CD8-positive, alpha-beta memory T cell (primary cell): ENCODE data around the gene SPX. TPM values are rescaled to one million over a fixed set of nuclear protein-coding genes. Genes with fewer than 3 reads are reported as not detected.

Source experiments
- CTCF ChIA-PET: fragments of 350-600 bp; sonication (Branson Sonifier 250); formaldehyde crosslinking; loops from one replicate; lab custom pipeline; 2021; ENCODE audit warnings: antibody characterized with exemption; lab: Charles Lee
- POLR2A ChIA-PET: fragments of 350-600 bp; sonication (Branson Sonifier 250); formaldehyde crosslinking; loops from one replicate; lab custom pipeline; 2021; ENCODE audit warnings: antibody characterized with exemption; lab: Charles Lee
- DNase-seq, 5 donors: peaks; one replicate each; pipeline versions ENCODE4 v3.0.0 to v3.0.0-alpha.2; 2020 to 2022; ENCODE audit warnings: mixed read lengths in 1 of 5
- H3K27ac ChIP-seq: one replicate; pipeline ENCODE4 v1.7.0; 2013; ENCODE audit warnings: low read depth, mild to moderate bottlenecking, low read length, moderate library complexity
- H3K27me3 ChIP-seq: 2 replicates; pipeline ENCODE4 v1.7.0; 2013; ENCODE audit warnings: low read length, mild to moderate bottlenecking; ENCODE audit not compliant: insufficient read depth, poor library complexity, severe bottlenecking
- H3K36me3 ChIP-seq: 2 replicates; pipeline ENCODE4 v1.7.0; 2013; ENCODE audit warnings: mild to moderate bottlenecking, low read length, moderate library complexity; ENCODE audit not compliant: insufficient read depth
- H3K4me1 ChIP-seq: 2 replicates; pipeline ENCODE4 v1.7.0; 2013; ENCODE audit warnings: mild to moderate bottlenecking, low read length, moderate library complexity; ENCODE audit not compliant: insufficient read depth
- H3K4me3 ChIP-seq: 2 replicates; pipeline ENCODE4 v1.7.0; 2013; ENCODE audit warnings: mild to moderate bottlenecking, low read length
- H3K9me3 ChIP-seq: 2 replicates; pipeline ENCODE4 v1.7.0; 2013; ENCODE audit warnings: mild to moderate bottlenecking, low read length
- H3K27ac Mint-ChIP-seq, 8 donors: one replicate each; pipeline ENCODE4 v1.8.0; 2020 to 2021; ENCODE audit warnings: mixed read lengths in 8 of 8, mild to moderate bottlenecking in 6 of 8, inconsistent platforms in 3 of 8, moderate library complexity in 3 of 8
- H3K27me3 Mint-ChIP-seq, 2 donors: one replicate each; pipeline ENCODE4 v1.8.0; 2020 to 2021; ENCODE audit warnings: mixed read lengths in 2 of 2, mild to moderate bottlenecking in 1 of 2, moderate library complexity in 1 of 2
- H3K36me3 Mint-ChIP-seq, 3 donors: one replicate each; pipeline ENCODE4 v1.8.0; 2020 to 2021; ENCODE audit warnings: mixed read lengths in 3 of 3, inconsistent platforms in 1 of 3, mild to moderate bottlenecking in 1 of 3
- H3K4me1 Mint-ChIP-seq, 3 donors: one replicate each; pipeline ENCODE4 v1.8.0; 2020 to 2021; ENCODE audit warnings: mixed read lengths in 3 of 3, inconsistent platforms in 1 of 3, mild to moderate bottlenecking in 1 of 3
- H3K4me3 Mint-ChIP-seq, 7 donors: one replicate each; pipeline ENCODE4 v1.8.0; 2020 to 2021; ENCODE audit warnings: mixed read lengths in 7 of 7, mild to moderate bottlenecking in 6 of 7, moderate library complexity in 4 of 7, inconsistent platforms in 2 of 7
- H3K9me3 Mint-ChIP-seq, 5 donors: one replicate each; pipeline ENCODE4 v1.8.0; 2020 to 2022; ENCODE audit warnings: mixed read lengths in 5 of 5, mild to moderate bottlenecking in 3 of 5, moderate library complexity in 2 of 5, inconsistent platforms in 1 of 5
- polyA plus RNA-seq: library from polyadenylated mRNA; unstranded; fragments of 300-500 nt; fragmentation: Illumina TruSeq; gene quantifications from one replicate; pipeline ENCODE4 v1.2.3, GENCODE V29; 2021
- total RNA-seq, 2 experiments: library from RNA; stranded (reverse); gene quantifications; one replicate each; pipeline ENCODE4 v1.2.3, GENCODE V29; 2021

SPX gene
- total RNA-seq = under 1 TPM; 0.28 to 0.64 TPM
- polyA plus RNA-seq = not detected

- peaks cover 0 to 5% (median 0%) of the 10 kb centered on the region in 3 donors for H3K36me3 Mint-ChIP-seq
- POLR2A ChIA-PET = interaction anchor here (0.8 kb wide), 1 partner anchor 25 kb away, joined by 3 read pairs; the partner anchor contains the start of genes GOLT1B and RECQL
- Histone ChIP-seq H3K27ac (no peak within 1 kb of the TSS), H3K4me1 (no peaks in the 10 kb centered on the region), H3K9me3 (no peaks in the 10 kb centered on the region), H3K4me3 (peak within 1 kb of the TSS; percentile 56), H3K36me3 (no peaks in the 10 kb centered on the region), H3K27me3 (peaks cover 6% of the 10 kb centered on the region)
- peak within 1 kb of the TSS in 2 of 8 donors; percentile 44 to 70 for H3K27ac Mint-ChIP-seq
- H3K4me3 Mint-ChIP-seq = peak within 1 kb of the TSS; percentile 72 to 88 (median 76)
- peaks cover 7 to 36% of the 10 kb centered on the region in 2 donors for H3K27me3 Mint-ChIP-seq
- H3K4me1 Mint-ChIP-seq = peaks cover 7 to 14% (median 9%) of the 10 kb centered on the region in 3 donors
- H3K9me3 Mint-ChIP-seq = peaks cover 0 to 5% (median 3%) of the 10 kb centered on the region in 5 donors
- DNase-seq = no peak
- CTCF ChIA-PET = interaction anchor here (0.9 to 1.0 kb wide), 2 partner anchors 18 to 32 kb away, joined by 3 read pairs; no protein-coding TSS in a partner anchor
Observed at GRCh38 chr12:21526053-21526452, at the start of gene SPX. SPX (plus strand) TSS chr12:21526296; CDS start chr12:21526473, 177 bp downstream.

DNA sequence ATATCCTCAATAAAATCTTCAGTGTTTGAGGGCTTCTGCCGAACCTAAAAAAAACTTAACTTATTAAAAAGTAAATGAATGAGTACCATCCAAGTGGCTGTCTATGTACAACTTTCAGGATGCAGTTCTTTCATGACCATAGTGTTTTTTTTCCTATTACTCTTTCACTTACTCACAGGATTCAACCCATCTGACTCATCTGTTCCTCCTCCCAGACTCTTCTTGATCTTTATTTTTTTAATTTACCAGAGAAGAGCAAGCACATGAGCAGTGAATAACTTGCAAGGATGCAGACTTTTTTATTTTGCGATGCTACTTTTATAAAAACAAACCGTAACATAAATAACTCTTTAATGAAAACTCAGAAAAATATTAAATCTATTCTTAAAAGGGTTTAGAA lies 49.1 kb upstream of the SPX start:
- Histone ChIP-seq H3K36me3 (peaks cover 22% of the 10 kb centered on the region), H3K27ac (no peak overlapping the region), H3K4me1 (no peaks in the 10 kb centered on the region), H3K9me3 (no peaks in the 10 kb centered on the region), H3K27me3 (no peaks in the 10 kb centered on the region), H3K4me3 (no peak overlapping the region)
- peak overlapping the region in 1 of 8 donors; percentile 78 for H3K27ac Mint-ChIP-seq
- peaks cover 6 to 44% (median 22%) of the 10 kb centered on the region in 3 donors for H3K36me3 Mint-ChIP-seq
- H3K27me3 Mint-ChIP-seq = no peaks in the 10 kb centered on the region
- H3K4me3 Mint-ChIP-seq = no peak overlapping the region
- H3K4me1 Mint-ChIP-seq = peaks cover 0 to 4% (median 0%) of the 10 kb centered on the region in 3 donors
- ChIA-PET CTCF (no interaction called here), POLR2A (no interaction called here)
- DNase-seq = no peak
- no peaks in the 10 kb centered on the region for H3K9me3 Mint-ChIP-seq

DNA sequence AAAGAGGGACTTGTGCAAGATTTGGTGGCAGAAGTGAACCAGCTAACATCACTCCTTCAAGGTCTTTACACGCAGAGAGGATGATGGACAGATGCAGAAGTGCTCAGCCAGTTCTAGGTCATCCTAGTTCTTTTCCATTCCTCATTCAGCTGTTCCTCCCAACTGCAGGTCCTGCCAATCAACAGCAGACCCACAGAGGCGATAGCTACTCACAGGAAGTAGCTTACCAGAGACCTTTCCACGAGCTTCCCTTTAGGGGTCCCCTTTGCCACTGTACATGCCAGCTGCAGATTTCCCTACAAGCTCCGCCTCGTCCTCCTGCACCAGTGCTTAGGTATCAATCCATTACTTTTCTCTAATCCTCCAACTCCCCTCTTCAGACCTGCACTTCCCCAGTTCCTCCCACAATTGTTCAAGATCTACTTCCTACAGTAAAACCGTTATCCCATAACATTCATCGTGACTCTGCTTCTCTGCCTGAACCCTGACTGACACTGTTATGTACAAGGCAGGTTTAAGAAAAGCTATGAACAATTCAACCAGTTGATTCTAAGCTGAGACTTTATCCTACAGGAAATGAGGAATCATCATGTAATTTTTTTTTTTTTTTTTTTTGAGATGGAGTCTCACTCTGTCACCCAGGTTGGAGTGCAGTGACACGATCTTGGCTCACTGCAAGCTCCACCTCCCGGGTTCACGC lies 47.2 kb upstream of the SPX start:
- Mint-ChIP-seq H3K4me3 (no peak overlapping the region), H3K36me3 (peaks cover 0 to 28% (median 16%) of the 10 kb centered on the region in 3 donors)

DNA sequence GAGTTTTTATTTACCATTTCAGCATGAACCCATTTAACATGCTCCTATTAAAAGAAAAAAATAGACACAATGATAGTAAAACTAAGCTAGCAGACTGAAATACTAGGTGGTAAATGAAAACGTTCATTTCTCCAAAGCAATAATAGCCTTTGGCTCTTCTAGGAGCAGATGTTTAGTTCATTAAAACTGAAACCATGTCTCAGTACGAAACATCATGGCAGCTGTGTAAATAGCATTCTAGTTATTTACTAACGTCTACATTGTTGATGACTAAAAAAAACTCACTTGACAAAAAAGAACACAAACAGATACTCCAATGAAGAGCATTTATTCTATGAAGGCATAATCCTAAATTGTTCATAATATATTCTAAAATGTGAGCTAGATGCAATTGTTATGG lies 42.6 kb upstream of the SPX start:
- Mint-ChIP-seq H3K4me1 (peaks cover 9 to 23% (median 23%) of the 10 kb centered on the region in 3 donors), H3K36me3 (peaks cover 3 to 31% (median 9%) of the 10 kb centered on the region in 3 donors), H3K9me3 (no peaks in the 10 kb centered on the region), H3K27me3 (no peaks in the 10 kb centered on the region), H3K27ac (no peak overlapping the region), H3K4me3 (no peak overlapping the region)
- CTCF ChIA-PET = no interaction called here
- H3K27me3 ChIP-seq = no peaks in the 10 kb centered on the region
- no peak overlapping the region for H3K4me3 ChIP-seq
- POLR2A ChIA-PET = no interaction called here
- DNase-seq = no peak
- no peak overlapping the region for H3K27ac ChIP-seq
- H3K36me3 ChIP-seq = peaks cover 18% of the 10 kb centered on the region
- H3K9me3 ChIP-seq = no peaks in the 10 kb centered on the region
- H3K4me1 ChIP-seq = no peaks in the 10 kb centered on the region

More for the DNA sequence above, 47.2 kb upstream of the SPX start:
- Mint-ChIP-seq H3K4me1 (peaks cover 0 to 4% (median 0%) of the 10 kb centered on the region in 3 donors), H3K27ac (no peak overlapping the region), H3K27me3 (no peaks in the 10 kb centered on the region), H3K9me3 (no peaks in the 10 kb centered on the region)
- H3K27me3 ChIP-seq = no peaks in the 10 kb centered on the region
- no peak overlapping the region for H3K4me3 ChIP-seq
- H3K27ac ChIP-seq = no peak overlapping the region
- DNase-seq = no peak
- ChIA-PET POLR2A (interaction anchor here (0.6 kb wide), 1 partner anchor 202 kb away, joined by 3 read pairs; no protein-coding TSS in a partner anchor), CTCF (interaction anchor here (1.2 kb wide), 1 partner anchor 8 kb away, joined by 3 read pairs; no protein-coding TSS in a partner anchor)
- H3K4me1 ChIP-seq = no peaks in the 10 kb centered on the region
- H3K9me3 ChIP-seq = no peaks in the 10 kb centered on the region
- H3K36me3 ChIP-seq = peaks cover 24% of the 10 kb centered on the region

DNA sequence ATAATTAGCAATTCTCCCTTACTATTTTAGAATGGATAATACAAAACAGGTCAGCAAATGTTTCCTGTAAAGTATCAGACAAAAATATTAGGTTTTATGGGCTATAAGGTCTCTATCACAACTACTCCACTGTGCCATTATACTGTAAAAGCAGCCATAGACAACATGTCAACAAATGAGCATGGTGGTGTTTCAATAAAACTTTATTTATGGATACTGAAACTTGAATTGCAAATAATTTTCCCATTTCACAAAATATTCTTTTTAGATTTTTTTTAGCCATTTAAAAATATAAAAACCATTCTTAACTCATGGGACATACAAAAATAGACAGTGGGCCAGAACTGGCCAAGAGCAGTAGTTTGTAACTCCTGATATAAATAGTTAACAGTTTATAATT lies 40.1 kb upstream of the SPX start:
- Histone ChIP-seq H3K27ac (no peak overlapping the region), H3K4me3 (no peak overlapping the region), H3K36me3 (peaks cover 30% of the 10 kb centered on the region), H3K9me3 (no peaks in the 10 kb centered on the region), H3K4me1 (no peaks in the 10 kb centered on the region), H3K27me3 (no peaks in the 10 kb centered on the region)
- no peak overlapping the region for H3K27ac Mint-ChIP-seq
- H3K36me3 Mint-ChIP-seq = peaks cover 14 to 52% (median 23%) of the 10 kb centered on the region in 3 donors
- no peak for DNase-seq
- CTCF ChIA-PET = interaction anchor here (1.3 kb wide), 1 partner anchor 171 kb away, joined by 3 read pairs; the partner anchor contains the start of gene LDHB
- no peaks in the 10 kb centered on the region for H3K27me3 Mint-ChIP-seq
- no peaks in the 10 kb centered on the region for H3K9me3 Mint-ChIP-seq
- H3K4me1 Mint-ChIP-seq = peaks cover 14 to 32% (median 29%) of the 10 kb centered on the region in 3 donors
- POLR2A ChIA-PET = no interaction called here
- no peak overlapping the region for H3K4me3 Mint-ChIP-seq

DNA sequence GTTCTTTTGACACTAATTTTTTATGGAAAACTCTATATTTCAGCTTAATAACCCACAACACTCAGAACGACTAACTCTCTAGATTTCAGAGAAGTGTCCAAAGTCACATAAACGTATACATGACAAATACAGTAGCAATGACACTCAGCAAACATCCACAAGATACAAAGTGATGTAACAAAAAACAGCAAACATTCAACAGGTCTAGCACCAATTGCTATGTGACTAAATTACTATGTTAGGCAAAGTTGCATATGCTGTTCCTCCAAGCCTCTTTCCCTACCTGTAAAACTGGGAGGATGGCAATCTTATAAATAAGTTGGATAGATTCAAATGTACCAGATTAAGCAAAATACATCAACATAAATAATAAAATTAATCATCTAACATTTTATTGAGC lies 26.3 kb upstream of the SPX start:
- H3K27me3 ChIP-seq = no peaks in the 10 kb centered on the region
- peak overlapping the region in 1 of 7 donors; percentile 5 for H3K4me3 Mint-ChIP-seq
- ChIA-PET CTCF (no interaction called here), POLR2A (interaction anchor here (2.6 kb wide), 1 partner anchor 62 kb away, joined by 15 read pairs; the partner anchor contains the start of gene PYROXD1)
- H3K4me1 Mint-ChIP-seq = peaks cover 32 to 67% (median 37%) of the 10 kb centered on the region in 3 donors
- no peaks in the 10 kb centered on the region for H3K27me3 Mint-ChIP-seq
- peaks cover 6 to 51% (median 15%) of the 10 kb centered on the region in 3 donors for H3K36me3 Mint-ChIP-seq
- H3K9me3 ChIP-seq = no peaks in the 10 kb centered on the region
- no peak overlapping the region for H3K27ac Mint-ChIP-seq
- H3K4me3 ChIP-seq = no peak overlapping the region
- peaks cover 49% of the 10 kb centered on the region for H3K4me1 ChIP-seq
- H3K36me3 ChIP-seq = peaks cover 36% of the 10 kb centered on the region
- no peak overlapping the region for H3K27ac ChIP-seq
- no peaks in the 10 kb centered on the region for H3K9me3 Mint-ChIP-seq
- DNase-seq = no peak

DNA sequence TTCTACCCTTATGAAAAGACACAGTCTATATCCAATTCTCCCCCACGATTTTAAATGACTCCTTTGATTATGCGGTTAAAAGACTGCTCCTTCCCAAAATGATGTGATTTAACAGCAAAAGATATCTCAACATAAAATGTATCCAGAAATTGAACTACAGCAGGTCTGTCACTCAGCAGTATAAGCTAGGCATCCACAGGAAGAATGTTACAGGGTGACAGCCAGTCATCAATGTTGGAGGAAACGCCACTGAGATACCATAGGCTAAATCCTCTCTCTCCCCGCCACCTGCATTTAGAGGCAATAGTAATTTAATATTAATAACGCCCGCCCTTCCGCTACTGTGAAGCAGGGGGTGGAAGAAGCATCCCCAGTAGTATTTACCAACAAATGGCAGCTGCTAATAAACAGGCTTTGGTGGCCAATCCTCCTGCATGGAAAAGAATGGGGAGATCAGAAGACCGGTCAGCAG lies 25.3 kb upstream of the SPX start:
- Mint-ChIP-seq H3K4me3 (no peak overlapping the region), H3K27me3 (no peaks in the 10 kb centered on the region), H3K36me3 (peaks cover 4 to 41% (median 8%) of the 10 kb centered on the region in 3 donors), H3K9me3 (no peaks in the 10 kb centered on the region), H3K27ac (no peak overlapping the region), H3K4me1 (peaks cover 39 to 71% (median 42%) of the 10 kb centered on the region in 3 donors)
- Histone ChIP-seq H3K27ac (peak overlapping the region; percentile 80), H3K36me3 (peaks cover 29% of the 10 kb centered on the region), H3K9me3 (no peaks in the 10 kb centered on the region), H3K4me1 (peaks cover 56% of the 10 kb centered on the region), H3K4me3 (peak overlapping the region; percentile 92), H3K27me3 (no peaks in the 10 kb centered on the region)
- ChIA-PET POLR2A (interaction anchor here (0.6 to 2.6 kb wide), 8 partner anchors 11 to 179 kb away, joined by 3 to 17 read pairs (median 4); partner anchors contain the start of genes LDHB, PYROXD1 and SPX), CTCF (interaction anchor here (1.2 to 1.4 kb wide), 2 partner anchors 8 to 29 kb away, joined by 3 read pairs; no protein-coding TSS in a partner anchor)
- peak in 2 of 5 donors; percentile 2 to 46 for DNase-seq
